Measurements from ENCODE around the gene EPHB6.

EPHB6 gene

GRCh38 chr7:142814451-142814850, 40.4 kb upstream of the EPHB6 start:
- DNase-seq (ENCODE audit: low read depth): no peak
- no peak for TF ChIP-seq CTCF (IDR thresholded peaks at IDR 0.05; ENCODE audit: low read length, missing control alignments)
- H3K4me3 ChIP-seq (replicated peaks; ENCODE audit: low read depth, low read length): no peak overlapping the region

GRCh38 chr7:142815134-142815533, 39.7 kb upstream of the EPHB6 start:
- H3K4me3 ChIP-seq (replicated peaks; ENCODE audit: low read depth, low read length): no peak overlapping the region
- no peak for DNase-seq (ENCODE audit: low read depth)
- TF ChIP-seq CTCF (IDR thresholded peaks at IDR 0.05; ENCODE audit: low read length, missing control alignments): no peak

- TF ChIP-seq CTCF (IDR thresholded peaks at IDR 0.05; ENCODE audit: low read length, missing control alignments): no peak
- no peak for DNase-seq (ENCODE audit: low read depth)
- no peak overlapping the region for H3K4me3 ChIP-seq (replicated peaks; ENCODE audit: low read depth, low read length)
Observed at GRCh38 chr7:142817506-142817905, 37.4 kb upstream of the EPHB6 start.

GRCh38 chr7:142819530-142819929, 35.3 kb upstream of the EPHB6 start:
- DNase-seq (ENCODE audit: low read depth): no peak
- TF ChIP-seq CTCF (IDR thresholded peaks at IDR 0.05; ENCODE audit: low read length, missing control alignments): no peak
- no peak overlapping the region for H3K4me3 ChIP-seq (replicated peaks; ENCODE audit: low read depth, low read length)

GRCh38 chr7:142822714-142823113, 32.2 kb upstream of the EPHB6 start:
- H3K4me3 ChIP-seq (replicated peaks; ENCODE audit: low read depth, low read length): no peak overlapping the region
- no peak for DNase-seq (ENCODE audit: low read depth)
- TF ChIP-seq CTCF (IDR thresholded peaks at IDR 0.05; ENCODE audit: low read length, missing control alignments): no peak

GRCh38 chr7:142827951-142828500, 26.9 kb upstream of the EPHB6 start:
- no peak overlapping the region for H3K4me3 ChIP-seq (replicated peaks; ENCODE audit: low read depth, low read length)
- no peak for DNase-seq (ENCODE audit: low read depth)
- TF ChIP-seq CTCF (IDR thresholded peaks at IDR 0.05; ENCODE audit: low read length, missing control alignments): no peak

- no peak overlapping the region for H3K4me3 ChIP-seq (replicated peaks; ENCODE audit: low read depth, low read length)
- no peak for DNase-seq (ENCODE audit: low read depth)
- no peak for TF ChIP-seq CTCF (IDR thresholded peaks at IDR 0.05; ENCODE audit: low read length, missing control alignments)
Observed at GRCh38 chr7:142832417-142832816, 22.5 kb upstream of the EPHB6 start.
